Esophagus (tissue), 2 donors: ENCODE measurements around the gene CDC42EP2. TPM values are rescaled to one million over a fixed set of nuclear protein-coding genes. Genes with fewer than 3 reads are reported as not detected.

ENCODE experiments used
- H3K27ac ChIP-seq, 2 donors: one replicate each; pipeline ENCODE4 v1.5.1; 2013; ENCODE audit warnings: low read depth in 2 of 2, mild to moderate bottlenecking in 2 of 2, inconsistent platforms in 1 of 2, low read length in 1 of 2, moderate library complexity in 1 of 2
- H3K27me3 ChIP-seq, 2 donors: one replicate each; pipeline ENCODE4 v1.6.1; 2013; ENCODE audit warnings: low read length in 2 of 2, control low read depth in 1 of 2, mild to moderate bottlenecking in 1 of 2; ENCODE audit not compliant: insufficient read depth in 2 of 2, control insufficient read depth in 1 of 2
- H3K36me3 ChIP-seq, 2 donors: one replicate each; pipeline ENCODE4 v1.6.1; 2013; ENCODE audit warnings: low read length in 1 of 2; ENCODE audit not compliant: control insufficient read depth in 2 of 2, insufficient read depth in 2 of 2
- H3K4me1 ChIP-seq, 2 donors: one replicate each; pipeline ENCODE4 v1.6.1; 2013; ENCODE audit warnings: low read length in 1 of 2; ENCODE audit not compliant: control insufficient read depth in 2 of 2, insufficient read depth in 2 of 2
- H3K4me3 ChIP-seq, 2 donors: one replicate each; pipeline ENCODE4 v1.5.1; 2013; ENCODE audit warnings: low read length in 2 of 2, mild to moderate bottlenecking in 2 of 2, low read depth in 1 of 2, moderate library complexity in 1 of 2
- H3K9me3 ChIP-seq, 2 donors: one replicate each; pipeline ENCODE4 v1.6.1; 2013; ENCODE audit warnings: mild to moderate bottlenecking in 2 of 2, low read depth in 1 of 2, low read length in 1 of 2, moderate library complexity in 1 of 2; ENCODE audit not compliant: control insufficient read depth in 2 of 2, insufficient read depth in 1 of 2
- WGBS, 2 donors: extraction: QIAGEN DNeasy Blood & Tissue Kit; methylation state at CpG; one replicate each; pipeline ENCODE4 v1.1.7; 2013; 5-methylcytosine and 5-hydroxymethylcytosine counted together
- polyA plus RNA-seq, 2 donors: library from polyadenylated mRNA; stranded (reverse); fragments of 200-250 nt; gene quantifications; one replicate each; pipeline ENCODE4 v1.2.3, GENCODE V29; 2013
- donor health status: healthy with polysubstance abuse.
- donor health status: Bipolar disorder and iron deficiency.

The CDC42EP2 gene
- polyA plus RNA-seq, 2 donors, result 4.4 to 4.7 TPM

DNA sequence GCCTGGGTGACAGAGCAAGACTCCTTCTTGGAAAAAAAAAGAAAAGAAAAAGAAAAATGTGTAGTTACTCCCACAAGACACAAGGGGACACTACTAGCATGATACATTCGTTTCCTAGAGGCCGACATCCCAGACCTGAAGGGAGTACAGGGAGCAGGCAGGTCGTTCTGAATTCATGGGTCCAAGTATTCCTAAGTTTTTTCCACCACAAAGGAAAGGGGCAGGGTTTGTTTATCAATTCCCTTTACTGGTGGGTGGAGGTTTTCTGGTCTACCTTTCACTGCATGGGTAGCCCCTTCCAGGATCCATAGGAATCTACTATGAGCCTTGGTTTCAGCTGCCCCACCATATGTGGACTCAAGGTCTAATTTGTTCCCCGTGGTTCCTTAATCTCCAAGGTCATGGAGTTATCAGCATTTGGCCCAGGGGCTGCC lies 51.7 kb downstream of the CDC42EP2 start:
- no peak overlapping the region for H3K27ac ChIP-seq
- WGBS, 2 donors, result 4 to 5% methylated on average over 4 of the region's 4 CpGs
- no peak overlapping the region for H3K4me3 ChIP-seq
- H3K9me3 ChIP-seq, result no peaks in the 10 kb centered on the region
- H3K27me3 ChIP-seq, result no peaks in the 10 kb centered on the region
- no peaks in the 10 kb centered on the region for H3K36me3 ChIP-seq
- H3K4me1 ChIP-seq, result no peaks in the 10 kb centered on the region

DNA sequence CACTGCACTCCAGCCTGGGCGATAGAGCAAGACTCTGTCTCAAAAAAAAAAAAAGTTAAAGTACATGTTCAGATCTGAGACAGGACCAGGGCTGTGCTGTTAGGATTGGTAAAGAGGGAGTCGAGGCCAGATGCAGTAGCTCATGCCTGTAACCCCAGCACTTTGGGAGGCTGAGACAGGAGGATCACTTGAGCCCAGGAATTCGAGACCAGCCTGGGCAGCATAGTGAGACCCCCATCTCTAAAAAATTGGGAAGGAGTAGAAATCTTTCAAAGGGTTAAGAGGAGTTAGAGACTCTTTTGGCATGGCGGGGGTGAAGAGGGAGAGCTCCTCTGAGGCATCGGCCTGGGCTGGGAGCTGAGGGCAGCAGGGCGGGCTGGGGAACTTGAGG lies 56.0 kb downstream of the CDC42EP2 start:
- Histone ChIP-seq H3K9me3 (no peaks in the 10 kb centered on the region), H3K4me1 (peaks cover 0 to 2% of the 10 kb centered on the region in 2 donors), H3K27ac (no peak overlapping the region), H3K4me3 (no peak overlapping the region), H3K27me3 (no peaks in the 10 kb centered on the region), H3K36me3 (no peaks in the 10 kb centered on the region)
- WGBS, 2 donors, result 66 to 79% methylated on average over 6 of the region's 6 CpGs

Other genes starting within 250 kb of the CDC42EP2 start
- gene CDCA5, start 230.8 kb upstream of the CDC42EP2 start, polyA plus RNA-seq, result 1 to 10 TPM; 4.3 to 8.8 TPM
- gene ZFPL1, start 230.6 kb upstream of the CDC42EP2 start, polyA plus RNA-seq, result 10 to 100 TPM; 30.6 to 30.9 TPM
- 10 to 100 TPM; 62.3 to 70.4 TPM for gene VPS51, start 218.7 kb upstream of the CDC42EP2 start, polyA plus RNA-seq
- 10 to 100 TPM; 48.3 to 68.3 TPM for gene TM7SF2, start 203.0 kb upstream of the CDC42EP2 start, polyA plus RNA-seq
- 10 to 100 TPM; 12.4 to 13.3 TPM for gene ZNHIT2, start 197.2 kb upstream of the CDC42EP2 start, polyA plus RNA-seq
- gene FAU, start 192.7 kb upstream of the CDC42EP2 start, polyA plus RNA-seq, result 100 to 1,000 TPM; 789 to 817 TPM
- gene MRPL49, start 192.5 kb upstream of the CDC42EP2 start, polyA plus RNA-seq, result 10 to 100 TPM; 18.9 to 44.3 TPM
- gene SYVN1, start 180.3 kb upstream of the CDC42EP2 start, polyA plus RNA-seq, result 10 to 100 TPM; 16.4 to 17.8 TPM
- not detected for gene SPDYC, start 144.6 kb upstream of the CDC42EP2 start, polyA plus RNA-seq
- 100 to 1,000 TPM; 323 to 450 TPM for gene CAPN1, start 132.9 kb upstream of the CDC42EP2 start, polyA plus RNA-seq
- gene POLA2, start 52.9 kb upstream of the CDC42EP2 start, polyA plus RNA-seq, result 1 to 10 TPM; 8.5 to 9.2 TPM
- gene DPF2, start 19.0 kb downstream of the CDC42EP2 start, polyA plus RNA-seq, result 10 to 100 TPM; 12.2 to 17.4 TPM
- under 1 TPM; 0.10 to 0.16 TPM for gene TIGD3, start 39.9 kb downstream of the CDC42EP2 start, polyA plus RNA-seq
- 1 to 10 TPM; 2.4 to 6.0 TPM for gene SLC25A45, start 67.8 kb downstream of the CDC42EP2 start, polyA plus RNA-seq
- gene FRMD8, start 71.8 kb downstream of the CDC42EP2 start, polyA plus RNA-seq, result 10 to 100 TPM; 25.2 to 27.8 TPM
- gene NEAT1, start 107.9 kb downstream of the CDC42EP2 start, polyA plus RNA-seq, result 1,000 to 10,000 TPM in 1 of 2 donors, 100 to 1,000 TPM in 1; 536 to 1,203 TPM
- 1,000 to 10,000 TPM in 1 of 2 donors, 10 to 100 TPM in 1; 94.9 to 1,950 TPM for gene MALAT1, start 184.2 kb downstream of the CDC42EP2 start, polyA plus RNA-seq
- 10 to 100 TPM; 41.8 to 52.4 TPM for gene SCYL1, start 210.2 kb downstream of the CDC42EP2 start, polyA plus RNA-seq
- 10 to 100 TPM; 32.8 to 36.4 TPM for gene LTBP3, start 243.5 kb downstream of the CDC42EP2 start, polyA plus RNA-seq